H1 (cell line): ENCODE data around the gene TMEM59L. TPM values are rescaled to one million over a fixed set of nuclear protein-coding genes. Genes with fewer than 3 reads are reported as not detected.

Source experiments
- CTCF ChIA-PET: fragments of 300-600 bp; sonication (Branson Sonifier 250); formaldehyde crosslinking; loops from one replicate; lab custom pipeline; 2021; ENCODE audit not compliant: partially characterized antibody; lab: Charles Lee
- POLR2A ChIA-PET: fragments of 300-600 bp; sonication (Branson Sonifier 250); formaldehyde crosslinking; loops from one replicate; lab custom pipeline; 2021; ENCODE audit warnings: inconsistent platforms; ENCODE audit not compliant: partially characterized antibody; lab: Charles Lee
- DNase-seq, 2 experiments: peaks; one replicate each; pipeline versions ENCODE4 v3.0.0 to v3.0.0-alpha.2; 2010 to 2022; ENCODE audit warnings: low spot score in 2 of 2, low read depth in 1 of 2, mixed read lengths in 1 of 2
- FAIRE-seq: peaks from 2 replicates; lab custom pipeline; 2011; peaks lifted over from hg19 to GRCh38; lab: Jason Lieb, UNC
- H2AFZ ChIP-seq: 2 replicates; pipeline ENCODE4 v1.8.1; 2012; ENCODE audit warnings: low read length, inconsistent platforms
- H2AK5ac ChIP-seq: 2 replicates; pipeline ENCODE4 v1.6.1; 2013; ENCODE audit warnings: low read depth, low read length
- H2BK120ac ChIP-seq: replicated peaks from 2 replicates; pipeline ENCODE3; 2013; ENCODE audit warnings: low read depth, low read length, inconsistent platforms
- H2BK12ac ChIP-seq: 2 replicates; pipeline ENCODE4 v1.6.1; 2013; ENCODE audit warnings: low read depth, low read length
- H2BK15ac ChIP-seq: 2 replicates; pipeline ENCODE4 v1.6.1; 2013; ENCODE audit warnings: low read length
- H2BK20ac ChIP-seq: 2 replicates; pipeline ENCODE4 v1.6.1; 2013; ENCODE audit warnings: low read length
- H2BK5ac ChIP-seq: 2 replicates; pipeline ENCODE4 v1.6.1; 2013; ENCODE audit warnings: low read depth, low read length
- H3K14ac ChIP-seq: 2 replicates; pipeline ENCODE4 v1.6.1; 2013; ENCODE audit warnings: inconsistent platforms; ENCODE audit not compliant: insufficient read length
- H3K18ac ChIP-seq: 2 replicates; pipeline ENCODE4 v1.6.1; 2013; ENCODE audit warnings: low read length; ENCODE audit errors: extremely low read depth
- H3K23ac ChIP-seq: 2 replicates; pipeline ENCODE4 v1.6.1; 2013; ENCODE audit warnings: inconsistent platforms; ENCODE audit not compliant: insufficient read length
- H3K23me2 ChIP-seq: 2 replicates; pipeline ENCODE4 v1.6.1; 2013; ENCODE audit warnings: low read depth, low read length
- H3K27ac ChIP-seq: 2 replicates; pipeline ENCODE4 v1.6.1; 2011; ENCODE audit warnings: low read depth, low read length, inconsistent platforms
- H3K27me3 ChIP-seq, 4 experiments: replicated peaks in 1 of 4; 1 replicate in 1 of 4; 2 replicates in 3 of 4; pipeline versions ENCODE4 v1.6.1 to v1.8.1; 2011 to 2013; ENCODE audit warnings: low read length in 3 of 4, mild to moderate bottlenecking in 3 of 4, inconsistent platforms in 2 of 4, mixed read lengths in 2 of 4, moderate library complexity in 1 of 4; ENCODE audit not compliant: control insufficient read depth in 3 of 4, insufficient read depth in 3 of 4; ENCODE audit errors: extremely low read depth in 1 of 4
- H3K36me3 ChIP-seq, 4 experiments: 2 replicates each; pipeline versions ENCODE4 v1.6.1 to v1.8.1; 2011 to 2013; ENCODE audit warnings: mild to moderate bottlenecking in 4 of 4, low read length in 3 of 4, moderate library complexity in 2 of 4, control low read depth in 1 of 4, inconsistent platforms in 1 of 4; ENCODE audit not compliant: insufficient read depth in 4 of 4, control insufficient read depth in 2 of 4
- H3K4ac ChIP-seq: replicated peaks from 2 replicates; pipeline ENCODE3; 2013; ENCODE audit warnings: low read length, low read depth, mixed read lengths, inconsistent platforms; ENCODE audit not compliant: insufficient read length
- H3K4me1 ChIP-seq, 4 experiments: replicated peaks in 1 of 4; 1 replicate in 1 of 4; 2 replicates in 3 of 4; pipeline versions ENCODE4 v1.6.1 to v1.8.1; 2011 to 2013; ENCODE audit warnings: low read length in 3 of 4, inconsistent platforms in 2 of 4, mixed read lengths in 1 of 4; ENCODE audit not compliant: insufficient read depth in 4 of 4, control insufficient read depth in 3 of 4
- H3K4me2 ChIP-seq, 2 experiments: 2 replicates each; pipeline versions ENCODE4 v1.6.1 to v1.8.1; 2011 to 2013; ENCODE audit warnings: low read depth in 2 of 2, low read length in 2 of 2, control low read depth in 1 of 2, inconsistent platforms in 1 of 2, mild to moderate bottlenecking in 1 of 2; ENCODE audit not compliant: insufficient read depth in 1 of 2
- H3K4me3 ChIP-seq, 4 experiments: fragments of 200-600, 300-600 bp in 1 of 4; sonication (generic), shearing (Covaris generic), sonication (Bioruptor Twin) in 1 of 4; 2 replicates each; pipeline versions ENCODE4 v1.5.1 to v1.8.1; 2011 to 2016; ENCODE audit warnings: low read length in 4 of 4, low read depth in 3 of 4, control low read depth in 2 of 4, inconsistent platforms in 2 of 4, mild to moderate bottlenecking in 2 of 4, mixed read lengths in 1 of 4, moderate library complexity in 1 of 4; ENCODE audit not compliant: insufficient read depth in 2 of 4; ENCODE audit errors: extremely low read depth in 1 of 4
- H3K56ac ChIP-seq: replicated peaks from 2 replicates; pipeline ENCODE3; 2013; ENCODE audit warnings: low read depth, mild to moderate bottlenecking, mixed read lengths, low read length, inconsistent platforms; ENCODE audit not compliant: insufficient read length
- H3K79me1 ChIP-seq: 2 replicates; pipeline ENCODE4 v1.6.1; 2013; ENCODE audit warnings: low read depth, low read length, control low read depth
- H3K79me2 ChIP-seq, 2 experiments: 2 replicates each; pipeline versions ENCODE4 v1.6.1 to v1.8.1; 2012 to 2013; ENCODE audit warnings: low read length in 2 of 2, mild to moderate bottlenecking in 2 of 2, inconsistent platforms in 1 of 2; ENCODE audit not compliant: insufficient read depth in 2 of 2, control insufficient read depth in 1 of 2
- H3K9ac ChIP-seq, 4 experiments: replicated peaks in 1 of 4; 1 replicate in 1 of 4; 2 replicates in 3 of 4; pipeline versions ENCODE4 v1.6.1 to v1.8.1; 2011 to 2013; ENCODE audit warnings: low read depth in 3 of 4, low read length in 3 of 4, control low read depth in 2 of 4, mild to moderate bottlenecking in 2 of 4, moderate library complexity in 2 of 4, inconsistent platforms in 1 of 4; ENCODE audit errors: extremely low read depth in 1 of 4
- H3K9me3 ChIP-seq, 2 experiments: 2 replicates each; pipeline versions ENCODE4 v1.6.1 to v1.8.1; 2012 to 2013; ENCODE audit warnings: mild to moderate bottlenecking in 2 of 2, moderate library complexity in 2 of 2, control low read depth in 1 of 2, inconsistent platforms in 1 of 2, low read depth in 1 of 2, low read length in 1 of 2, mixed read lengths in 1 of 2; ENCODE audit not compliant: insufficient read depth in 2 of 2
- H4K20me1 ChIP-seq, 2 experiments: replicated peaks in 1 of 2; 2 replicates each; pipeline versions ENCODE3 to v1.8.1; 2011 to 2013; ENCODE audit warnings: inconsistent platforms in 2 of 2, low read length in 2 of 2, mild to moderate bottlenecking in 1 of 2; ENCODE audit not compliant: insufficient read depth in 2 of 2, control insufficient read depth in 1 of 2
- H4K5ac ChIP-seq: 2 replicates; pipeline ENCODE4 v1.6.1; 2013; ENCODE audit warnings: low read length, low read depth, mixed read lengths, inconsistent platforms; ENCODE audit not compliant: insufficient read length
- H4K8ac ChIP-seq: 2 replicates; pipeline ENCODE4 v1.8.0; 2013; ENCODE audit warnings: mild to moderate bottlenecking, moderate library complexity, low read length, inconsistent platforms; ENCODE audit not compliant: insufficient read depth; ENCODE audit errors: extremely low read depth
- H4K91ac ChIP-seq: replicated peaks from 2 replicates; pipeline ENCODE3; 2013; ENCODE audit warnings: low read length, mixed read lengths, inconsistent platforms; ENCODE audit not compliant: insufficient read length
- CTCF ChIP-seq, 3 experiments: IDR thresholded peaks; 1 replicate in 2 of 3; 2 replicates in 1 of 3; pipeline versions ENCODE4 v1.5.1 to v1.6.1; 2011; ENCODE audit warnings: low read length in 3 of 3, mild to moderate bottlenecking in 3 of 3, inconsistent platforms in 2 of 3, low read depth in 1 of 3, moderate library complexity in 1 of 3; ENCODE audit not compliant: insufficient read depth in 1 of 3; ENCODE audit errors: control extremely low read depth in 1 of 3
- RAD21 ChIP-seq, 2 experiments: IDR thresholded peaks in 1 of 2; conservative IDR thresholded peaks in 1 of 2; 2 replicates each; pipeline ENCODE4 v1.6.1; 2011; ENCODE audit warnings: low read depth in 2 of 2, low read length in 2 of 2, improper control_type of control experiment in 1 of 2, inconsistent platforms in 1 of 2, mild to moderate bottlenecking in 1 of 2, moderate library complexity in 1 of 2
- SP1 ChIP-seq: IDR thresholded peaks from 2 replicates; pipeline ENCODE4 v1.6.1; 2011; ENCODE audit warnings: low read depth, low read length
- WGBS, 2 experiments: shearing (Covaris generic) in 1 of 2; methylation state at CpG; one replicate each; pipeline versions ENCODE4 v1.1.6 to v1.1.7; 2013 to 2015; ENCODE audit warnings: low lambda C conversion rate in 2 of 2, mixed read lengths in 2 of 2, inconsistent platforms in 1 of 2, low coverage in 1 of 2, missing lambda C conversion rate in 1 of 2; ENCODE audit not compliant: insufficient replicate concordance in 2 of 2, insufficient coverage in 1 of 2, insufficient read length in 1 of 2; ENCODE audit errors: extremely low coverage in 1 of 2, missing lambda C conversion rate in 1 of 2; 5-methylcytosine and 5-hydroxymethylcytosine counted together
- polyA plus RNA-seq, 7 experiments: library from polyadenylated mRNA; depleted of rRNA in 3 of 7; stranded (reverse) in 5 of 7; unstranded in 2 of 7; fragments of >200 nt in 5 of 7; fragments of 200-250 nt in 2 of 7; gene quantifications; 1 replicate in 5 of 7; 2 replicates in 1 of 7; 4 replicates in 1 of 7; pipeline versions ENCODE4 v1.2.1 to v1.2.3, GENCODE V29; 2011 to 2013; ENCODE audit warnings: missing spikeins in 2 of 7, mixed read lengths in 2 of 7
- total RNA-seq: library from RNA; stranded (reverse); fragmentation: NEBNext Ultra II Directional; extraction: Animal tissue kit (Norgen Biotek cat#: 25700); gene quantifications from 2 replicates; pipeline ENCODE4 v1.2.1, GENCODE V29; 2021

The TMEM59L gene
- total and polyA plus RNA-seq, 2 of the 8 experiments (the other 6 are each of a cell fraction or from before 2014, with no cell fraction given): 4.0 to 12.2 TPM

DNA sequence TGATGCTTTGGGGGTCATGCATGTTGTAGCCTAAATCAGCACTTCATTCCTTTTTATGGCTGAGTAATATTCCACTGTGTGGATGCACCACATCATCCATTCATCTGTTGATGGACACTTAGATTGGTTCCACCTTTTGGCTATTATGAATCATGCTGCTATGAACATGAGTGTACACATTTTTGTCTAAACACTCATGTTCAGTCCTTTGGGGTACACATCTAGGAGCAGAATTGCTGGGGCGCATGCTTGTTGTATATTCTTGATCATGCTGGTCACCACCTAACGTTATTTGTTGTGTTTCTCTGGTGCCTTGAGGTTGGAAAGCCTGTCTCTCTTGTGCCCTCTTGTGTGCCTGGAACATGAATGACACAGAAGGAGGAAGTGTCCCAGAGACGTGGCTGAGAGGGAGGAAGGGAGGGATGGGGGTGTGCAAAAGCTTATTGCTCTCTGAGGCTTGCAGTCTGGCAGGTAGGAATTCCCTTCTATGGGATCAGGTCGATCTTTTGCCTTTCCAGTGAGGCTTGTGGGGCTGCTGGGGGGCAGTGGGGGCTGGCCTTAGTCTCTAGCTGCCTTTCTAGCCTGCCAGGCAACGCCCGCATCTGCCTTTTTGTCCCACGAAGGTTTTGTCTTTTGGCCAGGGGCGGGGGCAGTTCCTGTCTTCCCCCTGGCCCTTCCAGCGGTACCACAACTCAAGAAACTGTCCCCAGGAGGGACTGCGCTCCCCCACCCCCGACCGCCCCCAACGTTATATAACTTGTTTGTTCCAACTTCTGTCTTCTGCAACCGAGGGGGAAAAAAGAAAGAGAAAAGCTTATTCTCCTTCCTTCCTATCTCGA is 31.7 kb downstream of the TMEM59L start:
- no peak overlapping the region for H3K27ac ChIP-seq
- WGBS, 2 experiments: 76% methylated on average over 15 of the region's 15 CpGs; no CpG with 5 or more reads in 1 of the 2 experiments
- no peak overlapping the region for H2BK120ac ChIP-seq

More for the DNA sequence above, 31.7 kb downstream of the TMEM59L start:
- CTCF ChIA-PET: interaction anchor here (0.6 to 2.5 kb wide), 8 partner anchors 15 to 239 kb away, joined by 3 to 8 read pairs (median 4); partner anchors contain the start of gene REX1BD
- H2BK15ac ChIP-seq: no peak overlapping the region
- H2BK5ac ChIP-seq: no peak overlapping the region; the same call in 1 of the 2 replicates
- no peak overlapping the region for H2BK12ac ChIP-seq
- H2BK20ac ChIP-seq: no peak overlapping the region
- H3K4me3 ChIP-seq: no peak overlapping the region
- TF ChIP-seq CTCF (IDR thresholded peaks at IDR 0.05; ENCODE audit: control extremely low read depth in 1 of 3, insufficient read depth in 1 of 3, low read depth in 1 of 3, low read length in 3 of 3) (peak in 2 of 3 experiments; percentile 12 to 20; a peak in 2 of 4 replicates), RAD21 (IDR thresholded peaks at IDR 0.05 in 1 of 2, conservative IDR thresholded peaks at IDR 0.05 in 1 of 2; ENCODE audit: low read depth in 2 of 2, low read length in 2 of 2) (peak in 1 of 2 experiments; percentile 28; a peak in 1 of 4 replicates), SP1 (no peak)
- H4K5ac ChIP-seq: no peak overlapping the region
- no peaks in the 10 kb centered on the region for H3K9me3 ChIP-seq
- DNase-seq (no peak), FAIRE-seq (peak; percentile 48)
- H3K23me2 ChIP-seq: no peaks in the 10 kb centered on the region; the same call in 1 of the 2 replicates
- no peaks in the 10 kb centered on the region for H3K36me3 ChIP-seq
- H3K79me1 ChIP-seq: peaks cover 14% of the 10 kb centered on the region
- H4K8ac ChIP-seq: no peak overlapping the region
- H3K9ac ChIP-seq: no peak overlapping the region
- H2AFZ ChIP-seq: no peak overlapping the region
- peaks cover 0 to 12% (median 4%) of the 10 kb centered on the region in 4 experiments; a peak in 4 of 7 replicates for H3K4me1 ChIP-seq
- H3K23ac ChIP-seq: no peak overlapping the region
- POLR2A ChIA-PET: interaction anchor here (1.2 to 1.5 kb wide), 2 partner anchors 41 to 55 kb away, joined by 4 read pairs; no protein-coding TSS in a partner anchor
- H3K27me3 ChIP-seq: no peaks in the 10 kb centered on the region
- peaks cover 1 to 19% of the 10 kb centered on the region in 2 experiments for H4K20me1 ChIP-seq
- H2AK5ac ChIP-seq: 0 out of 2 replicates have a peak overlapping the region, but pooled peaks have one; percentile 75
- no peak overlapping the region for H3K18ac ChIP-seq
- peaks cover 0 to 14% of the 10 kb centered on the region in 2 experiments; a peak in 2 of 4 replicates for H3K79me2 ChIP-seq
- H3K14ac ChIP-seq: no peak overlapping the region
- H3K4me2 ChIP-seq: no peak overlapping the region
- H4K91ac ChIP-seq: no peak overlapping the region
- H3K4ac ChIP-seq: no peak overlapping the region
- H3K56ac ChIP-seq: no peak overlapping the region
